ENCODE measurements around the gene GTF2H2C.

The GTF2H2C gene

GRCh38 chr5:69525490-69525889 is 34.5 kb upstream of the GTF2H2C start:
- H4K8ac ChIP-seq (ENCODE audit: low read depth, low read length): no peak overlapping the region
- H3K14ac ChIP-seq (ENCODE audit: low read length): no peak overlapping the region
- H2BK120ac ChIP-seq (ENCODE audit: low read depth, low read length): no peak overlapping the region
- no peak for DNase-seq (ENCODE audit: low spot score)
- no peaks in the 10 kb centered on the region for H3K9me3 ChIP-seq (replicated peaks in 1 of 2; ENCODE audit: control insufficient read depth in 2 of 2, insufficient read depth in 1 of 2, low read depth in 1 of 2, low read length in 2 of 2)
- H3K27ac ChIP-seq (replicated peaks; ENCODE audit: low read length): no peak overlapping the region
- H3K4ac ChIP-seq (ENCODE audit: low read length): no peak overlapping the region
- H3K18ac ChIP-seq (ENCODE audit: low read length): no peak overlapping the region
- WGBS, 2 donors (ENCODE audit: extremely low coverage in 2 of 2, insufficient read length in 2 of 2, insufficient replicate concordance in 1 of 2): no CpG with 5 or more reads among the region's 2 CpGs
- H3K4me1 ChIP-seq (ENCODE audit: control insufficient read depth in 2 of 2, insufficient read depth in 1 of 2, low read depth in 1 of 2, low read length in 2 of 2): no peaks in the 10 kb centered on the region
- H4K91ac ChIP-seq (ENCODE audit: low read depth, low read length, poor library complexity): no peak overlapping the region
- H3K27me3 ChIP-seq (ENCODE audit: control insufficient read depth in 3 of 3, insufficient read depth in 3 of 3, low read depth in 1 of 3, low read length in 3 of 3): no peaks in the 10 kb centered on the region
- H3K36me3 ChIP-seq (replicated peaks in 1 of 2; ENCODE audit: control insufficient read depth in 2 of 2, insufficient read depth in 2 of 2, low read length in 2 of 2): no peaks in the 10 kb centered on the region
- no peak overlapping the region for H3K4me3 ChIP-seq (ENCODE audit: low read length in 2 of 2)
- H3K9ac ChIP-seq (ENCODE audit: low read depth, low read length, poor library complexity): no peak overlapping the region
- no peak overlapping the region for H2BK5ac ChIP-seq (ENCODE audit: low read length)
- H2AFZ ChIP-seq (ENCODE audit: low read length): no peak overlapping the region
- no peak overlapping the region for H2AK5ac ChIP-seq (ENCODE audit: low read depth, low read length)
- no peak overlapping the region for H3K4me2 ChIP-seq (ENCODE audit: insufficient read depth, low read length, poor library complexity, severe bottlenecking)
- H2BK12ac ChIP-seq (ENCODE audit: low read length): no peak overlapping the region
- H3K79me1 ChIP-seq (ENCODE audit: low read depth, low read length): no peaks in the 10 kb centered on the region
- H2BK15ac ChIP-seq (ENCODE audit: low read length): no peak overlapping the region
- no peak overlapping the region for H3K23ac ChIP-seq (ENCODE audit: low read depth, low read length, poor library complexity)

- Histone ChIP-seq H3K9me3 (replicated peaks in 1 of 2; ENCODE audit: control insufficient read depth in 2 of 2, insufficient read depth in 1 of 2, low read depth in 1 of 2, low read length in 2 of 2) (no peaks in the 10 kb centered on the region), H2AFZ (ENCODE audit: low read length) (no peak overlapping the region), H3K4ac (ENCODE audit: low read length) (no peak overlapping the region), H3K36me3 (replicated peaks in 1 of 2; ENCODE audit: control insufficient read depth in 2 of 2, insufficient read depth in 2 of 2, low read length in 2 of 2) (no peaks in the 10 kb centered on the region), H3K23ac (ENCODE audit: low read depth, low read length, poor library complexity) (no peak overlapping the region), H4K8ac (ENCODE audit: low read depth, low read length) (no peak overlapping the region), H2BK5ac (ENCODE audit: low read length) (no peak overlapping the region), H3K18ac (ENCODE audit: low read length) (no peak overlapping the region), H3K27me3 (ENCODE audit: control insufficient read depth in 3 of 3, insufficient read depth in 3 of 3, low read depth in 1 of 3, low read length in 3 of 3) (no peaks in the 10 kb centered on the region), H2BK12ac (ENCODE audit: low read length) (no peak overlapping the region), H3K4me1 (ENCODE audit: control insufficient read depth in 2 of 2, insufficient read depth in 1 of 2, low read depth in 1 of 2, low read length in 2 of 2) (no peaks in the 10 kb centered on the region), H3K14ac (ENCODE audit: low read length) (no peak overlapping the region), H4K91ac (ENCODE audit: low read depth, low read length, poor library complexity) (no peak overlapping the region), H3K4me2 (ENCODE audit: insufficient read depth, low read length, poor library complexity, severe bottlenecking) (no peak overlapping the region), H3K9ac (ENCODE audit: low read depth, low read length, poor library complexity) (no peak overlapping the region), H3K4me3 (ENCODE audit: low read length in 2 of 2) (no peak overlapping the region), H2AK5ac (ENCODE audit: low read depth, low read length) (no peak overlapping the region), H3K79me1 (ENCODE audit: low read depth, low read length) (no peaks in the 10 kb centered on the region), H3K27ac (replicated peaks; ENCODE audit: low read length) (no peak overlapping the region), H2BK15ac (ENCODE audit: low read length) (no peak overlapping the region), H2BK120ac (ENCODE audit: low read depth, low read length) (no peak overlapping the region)
- no CpG with 5 or more reads among the region's 9 CpGs for WGBS, 2 donors (ENCODE audit: extremely low coverage in 2 of 2, insufficient read length in 2 of 2, insufficient replicate concordance in 1 of 2)
- DNase-seq (ENCODE audit: low spot score): no peak
Observed at GRCh38 chr5:69526660-69527059, 33.3 kb upstream of the GTF2H2C start.

DNA sequence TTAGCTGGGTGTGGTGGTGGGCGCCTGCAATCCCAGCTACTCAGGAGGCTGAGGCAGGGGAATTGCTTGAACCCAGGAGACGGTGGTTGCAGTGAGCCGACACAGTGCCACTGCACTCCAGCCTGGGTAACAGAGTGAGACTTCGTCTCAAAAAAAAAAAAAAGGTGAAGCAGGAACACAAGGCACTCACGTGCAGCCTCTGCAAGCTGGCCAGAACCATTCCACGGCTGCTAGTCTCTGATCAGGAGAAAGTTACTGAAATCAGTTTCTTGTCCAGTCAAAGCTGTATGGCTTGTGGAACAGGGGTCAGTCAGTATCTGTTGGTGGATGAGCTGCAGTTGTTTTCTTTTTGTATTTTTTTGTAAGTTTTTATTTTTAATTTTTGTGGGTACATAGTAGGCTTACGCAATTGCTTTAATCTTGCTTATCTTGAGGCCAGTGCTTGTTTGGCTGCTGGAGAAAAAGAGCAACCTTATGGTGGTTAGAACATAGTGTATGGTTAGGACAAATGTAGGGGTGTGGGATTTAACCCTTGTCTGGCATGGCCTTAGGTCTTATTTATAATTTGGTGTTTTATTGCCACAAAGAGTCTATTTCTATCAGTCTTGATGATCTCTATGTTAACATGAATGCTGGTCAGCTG is 32.7 kb upstream of the GTF2H2C start:
- H3K36me3 ChIP-seq (replicated peaks in 1 of 2; ENCODE audit: control insufficient read depth in 2 of 2, insufficient read depth in 2 of 2, low read length in 2 of 2): no peaks in the 10 kb centered on the region
- H3K9me3 ChIP-seq (replicated peaks in 1 of 2; ENCODE audit: control insufficient read depth in 2 of 2, insufficient read depth in 1 of 2, low read depth in 1 of 2, low read length in 2 of 2): no peaks in the 10 kb centered on the region
- H3K4me1 ChIP-seq (ENCODE audit: control insufficient read depth in 2 of 2, insufficient read depth in 1 of 2, low read depth in 1 of 2, low read length in 2 of 2): no peaks in the 10 kb centered on the region
- no CpG with 5 or more reads among the region's 7 CpGs for WGBS, 2 donors (ENCODE audit: extremely low coverage in 2 of 2, insufficient read length in 2 of 2, insufficient replicate concordance in 1 of 2)
- H2AFZ ChIP-seq (ENCODE audit: low read length): no peak overlapping the region
- no peak overlapping the region for H3K18ac ChIP-seq (ENCODE audit: low read length)
- H2BK12ac ChIP-seq (ENCODE audit: low read length): no peak overlapping the region
- H3K27me3 ChIP-seq (ENCODE audit: control insufficient read depth in 3 of 3, insufficient read depth in 3 of 3, low read depth in 1 of 3, low read length in 3 of 3): no peaks in the 10 kb centered on the region
- H2BK15ac ChIP-seq (ENCODE audit: low read length): no peak overlapping the region
- H2BK120ac ChIP-seq (ENCODE audit: low read depth, low read length): no peak overlapping the region
- H3K4me2 ChIP-seq (ENCODE audit: insufficient read depth, low read length, poor library complexity, severe bottlenecking): no peak overlapping the region
- no peak for DNase-seq (ENCODE audit: low spot score)
- no peaks in the 10 kb centered on the region for H3K79me1 ChIP-seq (ENCODE audit: low read depth, low read length)
- no peak overlapping the region for H4K8ac ChIP-seq (ENCODE audit: low read depth, low read length)
- no peak overlapping the region for H2BK5ac ChIP-seq (ENCODE audit: low read length)
- H3K4ac ChIP-seq (ENCODE audit: low read length): no peak overlapping the region
- H3K4me3 ChIP-seq (ENCODE audit: low read length in 2 of 2): no peak overlapping the region
- H2AK5ac ChIP-seq (ENCODE audit: low read depth, low read length): no peak overlapping the region
- H4K91ac ChIP-seq (ENCODE audit: low read depth, low read length, poor library complexity): no peak overlapping the region
- no peak overlapping the region for H3K14ac ChIP-seq (ENCODE audit: low read length)
- no peak overlapping the region for H3K9ac ChIP-seq (ENCODE audit: low read depth, low read length, poor library complexity)
- H3K23ac ChIP-seq (ENCODE audit: low read depth, low read length, poor library complexity): no peak overlapping the region
- H3K27ac ChIP-seq (replicated peaks; ENCODE audit: low read length): no peak overlapping the region

GRCh38 chr5:69528035-69528434 is 32.0 kb upstream of the GTF2H2C start:
- Histone ChIP-seq H2AFZ (ENCODE audit: low read length) (no peak overlapping the region), H2AK5ac (ENCODE audit: low read depth, low read length) (no peak overlapping the region), H3K14ac (ENCODE audit: low read length) (no peak overlapping the region), H3K79me1 (ENCODE audit: low read depth, low read length) (no peaks in the 10 kb centered on the region), H3K4ac (ENCODE audit: low read length) (no peak overlapping the region), H3K23ac (ENCODE audit: low read depth, low read length, poor library complexity) (no peak overlapping the region), H3K18ac (ENCODE audit: low read length) (no peak overlapping the region), H3K4me3 (ENCODE audit: low read length in 2 of 2) (no peak overlapping the region), H2BK5ac (ENCODE audit: low read length) (no peak overlapping the region), H3K4me1 (ENCODE audit: control insufficient read depth in 2 of 2, insufficient read depth in 1 of 2, low read depth in 1 of 2, low read length in 2 of 2) (no peaks in the 10 kb centered on the region), H3K9ac (ENCODE audit: low read depth, low read length, poor library complexity) (no peak overlapping the region), H3K36me3 (replicated peaks in 1 of 2; ENCODE audit: control insufficient read depth in 2 of 2, insufficient read depth in 2 of 2, low read length in 2 of 2) (no peaks in the 10 kb centered on the region), H3K9me3 (replicated peaks in 1 of 2; ENCODE audit: control insufficient read depth in 2 of 2, insufficient read depth in 1 of 2, low read depth in 1 of 2, low read length in 2 of 2) (no peaks in the 10 kb centered on the region), H3K27ac (replicated peaks; ENCODE audit: low read length) (no peak overlapping the region), H2BK12ac (ENCODE audit: low read length) (no peak overlapping the region), H3K27me3 (ENCODE audit: control insufficient read depth in 3 of 3, insufficient read depth in 3 of 3, low read depth in 1 of 3, low read length in 3 of 3) (no peaks in the 10 kb centered on the region), H2BK15ac (ENCODE audit: low read length) (no peak overlapping the region), H4K8ac (ENCODE audit: low read depth, low read length) (no peak overlapping the region), H3K4me2 (ENCODE audit: insufficient read depth, low read length, poor library complexity, severe bottlenecking) (no peak overlapping the region), H4K91ac (ENCODE audit: low read depth, low read length, poor library complexity) (no peak overlapping the region), H2BK120ac (ENCODE audit: low read depth, low read length) (no peak overlapping the region)
- no peak for DNase-seq (ENCODE audit: low spot score)
- WGBS, 2 donors (ENCODE audit: extremely low coverage in 2 of 2, insufficient read length in 2 of 2, insufficient replicate concordance in 1 of 2): no CpG with 5 or more reads among the region's 5 CpGs

Measured in neuronal stem cell (in vitro differentiated cells).